ENCODE data around the gene SORCS2.

GRCh38 chr4:7300711-7301095 lies 108.4 kb downstream of the SORCS2 start:
- TF ChIP-seq EZH2 (IDR thresholded peaks at IDR 0.05; ENCODE audit: borderline replicate concordance, low read depth, low read length, severe bottlenecking) = no peak
- TF ChIP-seq CTCF (IDR thresholded peaks at IDR 0.05; ENCODE audit: borderline replicate concordance, extremely low read depth, low read length, poor library complexity, severe bottlenecking) = no peak
